Measurements from ENCODE around the gene ZNF488. TPM values are rescaled to one million over a fixed set of nuclear protein-coding genes. Genes with fewer than 3 reads are reported as not detected.

ZNF488 gene
- total and polyA plus RNA-seq, 2 donors (not counting 1 experiment from before 2014, with no cell fraction given): 0.07 TPM; not detected in 1

DNA sequence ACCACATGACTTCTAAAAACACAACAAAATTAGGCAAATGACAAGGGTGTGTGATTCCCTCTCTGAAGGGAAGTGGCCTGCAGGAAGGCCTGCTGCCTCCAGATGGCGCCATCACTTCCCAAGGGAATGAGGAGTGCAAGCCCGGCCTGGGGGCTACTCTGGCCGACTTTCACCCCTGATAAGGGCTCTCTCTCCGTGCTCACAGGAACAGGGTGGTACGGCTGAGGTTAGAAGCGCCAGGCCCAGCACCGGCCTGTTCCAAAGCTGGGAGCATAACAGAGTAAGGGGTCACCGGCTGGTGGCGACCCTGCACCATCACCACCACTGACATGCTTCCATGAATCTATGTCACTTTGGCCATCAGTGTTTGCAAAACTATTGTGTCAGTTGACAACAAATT lies 22.8 kb downstream of the ZNF488 start:
- Histone ChIP-seq H3K9ac (ENCODE audit: insufficient read depth, low read length) (no peak overlapping the region), H3K4me2 (ENCODE audit: extremely low read depth, insufficient read depth, low read length) (no peak overlapping the region), H3K27me3 (ENCODE audit: control insufficient read depth, insufficient read depth, low read length) (peaks cover 8% of the 10 kb centered on the region), H3K4me3 (replicated peaks in 1 of 4; ENCODE audit: control extremely low read depth in 1 of 4, insufficient read depth in 1 of 4, low read depth in 3 of 4, low read length in 4 of 4) (no peak overlapping the region), H3K79me2 (ENCODE audit: control insufficient read depth, insufficient read depth, low read length) (no peaks in the 10 kb centered on the region), H4K20me1 (ENCODE audit: control insufficient read depth, extremely low read depth, insufficient read depth, low read length) (no peaks in the 10 kb centered on the region), H2AFZ (ENCODE audit: low read length) (no peak overlapping the region), H3K36me3 (ENCODE audit: control insufficient read depth, insufficient read depth, low read length) (no peaks in the 10 kb centered on the region), H3K4me1 (ENCODE audit: control insufficient read depth, extremely low read depth, insufficient read depth, low read length) (no peaks in the 10 kb centered on the region), H3K27ac (ENCODE audit: insufficient read depth, low read length) (no peak overlapping the region), H3K9me3 (ENCODE audit: control insufficient read depth, insufficient read depth, low read depth, low read length) (no peaks in the 10 kb centered on the region)
- DNase-seq (ENCODE audit: low read depth in 2 of 2): peak; percentile 7 to 39
- no peak for TF ChIP-seq EZH2 (IDR thresholded peaks at IDR 0.05; ENCODE audit: low read length, missing control alignments)
- TF ChIP-seq, protein P1, sequence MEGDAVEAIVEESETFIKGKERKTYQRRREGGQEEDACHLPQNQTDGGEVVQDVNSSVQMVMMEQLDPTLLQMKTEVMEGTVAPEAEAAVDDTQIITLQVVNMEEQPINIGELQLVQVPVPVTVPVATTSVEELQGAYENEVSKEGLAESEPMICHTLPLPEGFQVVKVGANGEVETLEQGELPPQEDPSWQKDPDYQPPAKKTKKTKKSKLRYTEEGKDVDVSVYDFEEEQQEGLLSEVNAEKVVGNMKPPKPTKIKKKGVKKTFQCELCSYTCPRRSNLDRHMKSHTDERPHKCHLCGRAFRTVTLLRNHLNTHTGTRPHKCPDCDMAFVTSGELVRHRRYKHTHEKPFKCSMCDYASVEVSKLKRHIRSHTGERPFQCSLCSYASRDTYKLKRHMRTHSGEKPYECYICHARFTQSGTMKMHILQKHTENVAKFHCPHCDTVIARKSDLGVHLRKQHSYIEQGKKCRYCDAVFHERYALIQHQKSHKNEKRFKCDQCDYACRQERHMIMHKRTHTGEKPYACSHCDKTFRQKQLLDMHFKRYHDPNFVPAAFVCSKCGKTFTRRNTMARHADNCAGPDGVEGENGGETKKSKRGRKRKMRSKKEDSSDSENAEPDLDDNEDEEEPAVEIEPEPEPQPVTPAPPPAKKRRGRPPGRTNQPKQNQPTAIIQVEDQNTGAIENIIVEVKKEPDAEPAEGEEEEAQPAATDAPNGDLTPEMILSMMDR (conservative IDR thresholded peaks at IDR 0.05 in 1 of 2, IDR thresholded peaks at IDR 0.05 in 1 of 2; ENCODE audit: low read depth in 1 of 2, low read length in 2 of 2): peak; percentile 75 to 90

DNA sequence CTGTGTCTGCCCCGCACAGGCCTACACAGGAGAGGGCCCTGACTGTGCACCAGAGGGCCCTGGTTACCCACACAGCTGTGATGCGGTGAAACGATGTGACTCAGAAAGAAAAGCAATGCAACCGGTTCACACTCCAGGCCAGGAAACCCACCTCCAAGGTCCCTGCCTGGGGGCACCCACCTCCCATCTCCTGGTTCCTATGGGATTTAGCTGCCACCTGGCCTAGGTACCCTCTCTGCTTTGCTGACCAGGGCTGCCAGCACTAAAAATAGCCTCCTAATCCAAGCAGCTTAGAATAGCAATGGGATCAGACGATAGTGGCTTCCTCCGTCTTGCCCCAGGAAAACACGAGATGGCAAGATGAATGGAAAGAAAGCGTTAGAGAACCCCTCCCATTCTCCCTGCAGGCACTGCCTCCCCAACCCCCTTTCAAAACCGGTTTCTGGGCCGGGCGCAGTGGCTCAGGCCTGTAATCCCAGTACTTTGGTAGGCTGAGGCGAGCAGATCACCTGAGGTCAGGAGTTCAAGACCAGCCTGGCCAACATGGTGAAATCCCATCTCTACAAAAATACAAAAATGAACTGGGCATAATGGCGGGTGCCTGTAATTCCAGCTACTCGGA lies 23.6 kb downstream of the ZNF488 start:
- Histone ChIP-seq H3K9ac (ENCODE audit: insufficient read depth, low read length) (no peak overlapping the region), H3K36me3 (ENCODE audit: control insufficient read depth, insufficient read depth, low read length) (no peaks in the 10 kb centered on the region), H3K4me3 (replicated peaks in 1 of 4; ENCODE audit: control extremely low read depth in 1 of 4, insufficient read depth in 1 of 4, low read depth in 3 of 4, low read length in 4 of 4) (no peak overlapping the region), H3K9me3 (ENCODE audit: control insufficient read depth, insufficient read depth, low read depth, low read length) (no peaks in the 10 kb centered on the region), H3K4me1 (ENCODE audit: control insufficient read depth, extremely low read depth, insufficient read depth, low read length) (no peaks in the 10 kb centered on the region), H3K79me2 (ENCODE audit: control insufficient read depth, insufficient read depth, low read length) (no peaks in the 10 kb centered on the region), H2AFZ (ENCODE audit: low read length) (no peak overlapping the region), H4K20me1 (ENCODE audit: control insufficient read depth, extremely low read depth, insufficient read depth, low read length) (no peaks in the 10 kb centered on the region), H3K27ac (ENCODE audit: insufficient read depth, low read length) (no peak overlapping the region), H3K27me3 (ENCODE audit: control insufficient read depth, insufficient read depth, low read length) (peaks cover 8% of the 10 kb centered on the region), H3K4me2 (ENCODE audit: extremely low read depth, insufficient read depth, low read length) (no peak overlapping the region)
- DNase-seq (ENCODE audit: low read depth in 2 of 2): no peak
- TF ChIP-seq, protein P1 (conservative IDR thresholded peaks at IDR 0.05 in 1 of 2, IDR thresholded peaks at IDR 0.05 in 1 of 2; ENCODE audit: low read depth in 1 of 2, low read length in 2 of 2): no peak
- no peak for TF ChIP-seq EZH2 (IDR thresholded peaks at IDR 0.05; ENCODE audit: low read length, missing control alignments)

DNA sequence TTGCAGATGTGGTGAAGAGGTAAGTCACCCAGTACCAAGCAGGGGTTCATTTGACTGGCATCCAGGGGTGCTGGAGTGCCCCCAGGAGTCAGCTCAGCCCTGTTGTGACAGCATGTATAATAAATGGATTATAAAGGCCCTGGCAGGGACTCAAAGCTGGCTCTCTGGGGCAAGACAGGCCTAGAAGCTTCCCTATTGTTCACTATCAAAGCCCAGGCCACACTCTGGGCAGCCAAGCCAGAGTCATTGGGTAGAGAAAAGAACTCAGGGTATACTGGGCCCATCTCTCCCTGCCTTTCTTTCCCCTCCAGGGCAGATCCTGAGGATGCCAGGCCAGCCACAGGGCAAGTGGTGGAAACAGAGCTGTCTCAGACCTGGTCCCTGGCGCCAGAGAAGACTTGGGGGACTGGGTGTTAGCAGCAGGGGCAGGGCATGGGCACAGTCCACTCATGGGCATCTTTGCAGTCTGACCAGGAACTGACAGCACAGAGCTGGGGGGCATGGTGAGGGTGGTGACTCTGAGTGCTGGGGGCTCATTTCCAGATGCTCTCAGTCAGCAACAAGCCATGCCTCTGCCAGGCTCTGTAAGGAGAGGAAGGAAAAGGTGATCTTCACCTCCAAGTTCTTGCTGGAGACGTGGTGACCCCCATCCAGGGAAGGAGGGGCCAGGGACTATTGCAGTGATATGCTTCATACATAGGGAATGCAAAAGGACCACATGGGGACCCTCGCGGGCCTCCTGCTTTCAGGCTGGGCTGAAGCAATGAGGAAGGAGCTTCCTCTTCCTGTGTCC lies 24.3 kb downstream of the ZNF488 start:
- no peaks in the 10 kb centered on the region for H3K36me3 ChIP-seq (ENCODE audit: control insufficient read depth, insufficient read depth, low read length)
- H3K9ac ChIP-seq (ENCODE audit: insufficient read depth, low read length): no peak overlapping the region
- TF ChIP-seq, protein P1 (conservative IDR thresholded peaks at IDR 0.05 in 1 of 2, IDR thresholded peaks at IDR 0.05 in 1 of 2; ENCODE audit: low read depth in 1 of 2, low read length in 2 of 2): no peak
- no peak for TF ChIP-seq EZH2 (IDR thresholded peaks at IDR 0.05; ENCODE audit: low read length, missing control alignments)
- no peak overlapping the region for H3K27ac ChIP-seq (ENCODE audit: insufficient read depth, low read length)
- H3K4me1 ChIP-seq (ENCODE audit: control insufficient read depth, extremely low read depth, insufficient read depth, low read length): no peaks in the 10 kb centered on the region
- no peaks in the 10 kb centered on the region for H3K79me2 ChIP-seq (ENCODE audit: control insufficient read depth, insufficient read depth, low read length)
- H2AFZ ChIP-seq (ENCODE audit: low read length): no peak overlapping the region
- H4K20me1 ChIP-seq (ENCODE audit: control insufficient read depth, extremely low read depth, insufficient read depth, low read length): no peaks in the 10 kb centered on the region
- peaks cover 6% of the 10 kb centered on the region for H3K27me3 ChIP-seq (ENCODE audit: control insufficient read depth, insufficient read depth, low read length)
- no peak for DNase-seq (ENCODE audit: low read depth in 2 of 2)
- no peaks in the 10 kb centered on the region for H3K9me3 ChIP-seq (ENCODE audit: control insufficient read depth, insufficient read depth, low read depth, low read length)
- no peak overlapping the region for H3K4me2 ChIP-seq (ENCODE audit: extremely low read depth, insufficient read depth, low read length)
- H3K4me3 ChIP-seq (replicated peaks in 1 of 4; ENCODE audit: control extremely low read depth in 1 of 4, insufficient read depth in 1 of 4, low read depth in 3 of 4, low read length in 4 of 4): no peak overlapping the region
